T-helper 22 cell (primary cell): ENCODE measurements around the gene CYTH2.

Source experiments
- DNase-seq: peaks from one replicate; pipeline ENCODE4 v3.0.0-alpha.2; 2020; ENCODE audit warnings: low read depth

Gene CYTH2

GRCh38 chr19:48452289-48453190 lies 16.6 kb upstream of the CYTH2 start:
- no peak for DNase-seq

- no peak for DNase-seq
Measured at GRCh38 chr19:48454150-48454730, 14.9 kb upstream of the CYTH2 start.

DNA sequence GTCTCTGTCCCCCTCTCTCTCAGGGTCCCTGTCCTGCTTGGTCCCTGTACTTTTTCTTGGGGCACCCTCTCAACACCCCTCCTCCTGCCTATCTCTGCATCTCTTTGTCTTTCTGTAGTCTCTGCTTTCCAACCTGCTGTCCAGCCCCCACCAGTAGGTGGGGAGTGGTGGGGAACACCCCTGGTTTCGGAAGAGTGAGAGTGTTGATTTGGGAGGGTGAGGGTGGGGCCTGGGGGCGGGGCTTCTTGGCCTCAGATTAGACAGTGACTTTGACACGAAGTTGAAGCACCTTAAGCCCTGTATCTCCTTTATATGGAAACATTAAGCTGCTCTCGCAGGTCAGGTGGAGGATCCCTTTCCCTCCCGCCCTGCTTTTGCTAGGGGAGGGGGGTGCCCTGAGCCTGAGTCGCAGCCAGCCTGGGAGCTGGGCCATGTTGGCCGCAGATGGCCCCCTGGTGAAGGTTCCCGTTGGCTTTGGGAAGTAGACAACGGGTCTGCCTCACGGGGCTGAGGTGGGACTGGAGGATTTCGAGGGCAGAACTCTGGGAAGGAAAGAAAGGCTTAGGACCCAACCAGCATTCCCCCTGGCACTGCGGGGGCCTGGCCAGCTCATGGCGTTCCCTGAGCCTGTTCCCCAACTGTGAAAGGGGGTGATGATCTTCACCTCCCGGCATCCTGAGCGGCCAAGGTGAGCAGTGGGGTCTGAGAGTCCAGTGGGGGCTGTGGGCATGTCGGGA lies 13.8 kb upstream of the CYTH2 start, which contains the start of gene KCNJ14:
TSS of gene KCNJ14 (plus strand) at position 404 of the 737 bp plus-strand sequence. CDS start 6,151 bp downstream, outside the sequence.
- no peak for DNase-seq

GRCh38 chr19:48455908-48456562 lies 13.1 kb upstream of the CYTH2 start:
- no peak for DNase-seq

DNA sequence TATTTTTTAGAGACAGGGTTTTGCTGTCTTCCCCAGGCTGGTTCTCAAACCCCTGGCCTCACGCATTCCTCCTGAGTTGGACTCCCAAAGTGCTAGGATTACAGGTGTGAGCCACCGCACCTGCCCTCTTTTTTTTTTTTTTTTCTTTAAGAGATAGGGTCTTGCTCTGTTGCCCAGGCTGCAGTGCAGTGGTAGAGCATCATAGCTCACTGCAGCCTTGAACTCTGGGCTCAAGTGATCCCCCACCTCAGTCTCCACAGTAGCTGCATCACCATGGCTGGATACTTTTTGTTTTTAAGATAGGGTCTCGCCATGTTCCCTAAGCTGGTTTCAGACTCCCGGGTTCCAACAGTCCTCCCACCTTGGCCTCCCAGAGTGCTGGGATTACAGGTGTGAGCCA lies 12.3 kb upstream of the CYTH2 start:
- DNase-seq = no peak

GRCh38 chr19:48458016-48458415 lies 11.2 kb upstream of the CYTH2 start:
- no peak for DNase-seq

DNA sequence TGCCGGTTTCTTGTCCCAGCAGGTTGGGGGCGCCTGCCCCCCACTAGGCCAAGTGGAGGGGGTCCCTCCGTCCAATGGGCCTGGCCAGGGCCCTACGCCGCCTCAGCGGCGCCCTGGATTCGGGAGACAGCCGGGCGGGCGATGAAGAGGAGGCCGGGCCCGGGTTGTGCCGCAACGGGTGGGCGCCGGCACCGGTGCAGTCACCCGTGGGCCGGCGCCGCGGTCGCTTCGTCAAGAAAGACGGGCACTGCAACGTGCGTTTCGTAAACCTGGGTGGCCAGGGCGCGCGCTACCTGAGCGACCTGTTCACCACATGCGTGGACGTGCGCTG lies 7.6 kb upstream of the CYTH2 start:
- DNase-seq = no peak

GRCh38 chr19:48461982-48462655 lies 7.0 kb upstream of the CYTH2 start:
- no peak for DNase-seq

DNA sequence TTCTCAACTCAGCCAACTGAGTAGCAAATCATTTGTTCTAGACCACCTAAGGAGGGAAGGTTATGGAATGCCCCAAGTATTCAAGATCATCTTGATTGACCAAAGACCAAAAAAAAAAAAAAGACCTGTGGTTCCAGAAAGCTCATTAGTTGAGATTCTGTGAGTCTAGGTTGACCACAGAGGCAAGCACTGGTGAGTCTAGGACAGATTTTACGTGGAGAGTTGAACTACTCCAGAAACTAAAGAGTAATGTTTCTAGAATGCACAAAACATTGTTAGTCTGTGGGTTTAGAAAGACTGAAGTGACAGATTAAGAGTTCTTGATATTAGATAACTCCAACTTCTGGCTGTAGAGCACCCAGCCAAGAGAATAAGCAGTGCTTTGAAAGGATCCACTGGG lies 4.0 kb upstream of the CYTH2 start:
- DNase-seq = no peak

- no peak for DNase-seq
Measured at GRCh38 chr19:48466561-48467325, 2.4 kb upstream of the CYTH2 start.

DNA sequence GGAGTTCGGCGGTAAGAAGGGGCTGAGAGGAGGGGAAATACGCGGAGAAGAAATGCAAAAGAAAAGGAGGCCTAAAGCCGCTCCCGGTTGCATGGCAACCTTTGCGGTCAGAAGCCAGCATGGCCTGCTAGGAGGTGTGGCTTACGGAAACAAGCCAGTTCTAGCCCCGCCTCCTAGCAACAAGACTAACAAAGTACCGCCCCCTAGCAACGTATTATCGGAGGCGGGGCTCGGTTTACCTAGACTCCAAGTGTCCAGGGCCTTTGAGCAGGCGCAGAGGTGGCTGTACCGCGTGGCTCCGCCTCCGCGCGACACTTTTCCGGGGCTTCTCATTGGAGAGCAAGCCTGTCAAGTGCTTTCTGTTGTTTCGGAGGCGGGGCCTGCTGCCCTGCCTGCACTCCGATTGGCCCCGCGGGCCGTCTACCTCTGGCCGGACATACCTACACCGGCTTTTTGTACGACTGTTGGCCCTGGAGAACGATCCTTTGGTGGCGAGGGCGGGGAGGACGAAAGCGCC lies 339 bp upstream of the CYTH2 start:
- DNase-seq = peak; percentile 100

- DNase-seq = no peak
Measured at GRCh38 chr19:48469934-48470680, 938 bp downstream of the CYTH2 start.

- DNase-seq = no peak
Measured at GRCh38 chr19:48470856-48471255, 1.7 kb downstream of the CYTH2 start.

DNA sequence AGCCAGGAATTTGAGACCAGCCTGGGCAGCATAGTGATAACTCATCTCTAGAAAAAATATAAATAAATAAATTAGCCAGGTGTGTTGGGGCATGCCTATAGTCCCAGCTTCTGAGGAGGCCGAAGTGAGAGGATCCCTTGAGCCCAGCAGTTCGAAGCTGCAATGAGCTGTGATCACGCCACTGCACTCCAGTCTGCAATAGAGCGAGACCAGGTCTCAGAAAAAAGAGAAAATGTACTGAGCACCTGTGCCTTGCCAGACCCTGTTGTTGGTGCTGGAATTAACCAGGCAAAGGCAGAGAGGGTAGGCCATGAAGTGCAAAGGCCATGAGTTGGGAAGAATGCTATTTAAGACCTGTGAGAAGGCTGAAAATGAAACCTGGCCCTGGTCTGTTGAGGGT lies 2.7 kb downstream of the CYTH2 start:
- no peak for DNase-seq

DNA sequence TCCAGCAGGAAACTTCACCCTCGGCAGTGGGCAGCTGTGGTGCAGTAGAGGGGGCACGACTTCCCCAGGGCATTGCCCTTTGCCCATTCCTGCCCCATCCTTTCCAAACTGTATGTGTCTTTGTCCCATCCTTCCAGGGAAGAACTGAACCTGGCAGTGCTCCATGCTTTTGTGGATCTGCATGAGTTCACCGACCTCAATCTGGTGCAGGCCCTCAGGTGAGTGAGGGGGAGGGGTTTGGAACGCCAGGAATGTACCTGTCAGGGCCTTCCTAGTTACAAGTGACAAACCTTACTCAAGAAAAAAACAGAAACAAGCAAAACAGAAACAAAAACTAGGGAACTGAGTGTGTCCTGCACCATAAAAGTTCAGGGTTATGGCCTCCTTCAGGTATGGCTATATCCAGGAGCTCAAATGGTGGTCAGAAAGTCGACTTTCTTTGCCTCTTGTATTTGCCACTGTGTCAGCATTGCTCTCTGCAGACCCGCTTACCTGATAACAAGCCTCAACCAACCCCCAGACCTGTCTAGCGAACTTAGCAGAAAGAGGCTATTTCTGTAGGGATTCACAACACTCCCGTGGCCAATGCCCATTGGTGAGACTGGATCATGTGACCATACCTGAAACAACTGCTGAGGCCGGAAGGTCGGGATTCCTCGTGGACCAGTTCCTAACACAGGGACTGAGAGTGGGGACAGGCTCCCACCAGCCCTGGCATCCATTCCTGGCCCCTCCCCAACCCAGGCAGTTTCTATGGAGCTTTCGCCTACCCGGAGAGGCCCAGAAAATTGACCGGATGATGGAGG lies 4.2 kb downstream of the CYTH2 start:
- no peak for DNase-seq

DNA sequence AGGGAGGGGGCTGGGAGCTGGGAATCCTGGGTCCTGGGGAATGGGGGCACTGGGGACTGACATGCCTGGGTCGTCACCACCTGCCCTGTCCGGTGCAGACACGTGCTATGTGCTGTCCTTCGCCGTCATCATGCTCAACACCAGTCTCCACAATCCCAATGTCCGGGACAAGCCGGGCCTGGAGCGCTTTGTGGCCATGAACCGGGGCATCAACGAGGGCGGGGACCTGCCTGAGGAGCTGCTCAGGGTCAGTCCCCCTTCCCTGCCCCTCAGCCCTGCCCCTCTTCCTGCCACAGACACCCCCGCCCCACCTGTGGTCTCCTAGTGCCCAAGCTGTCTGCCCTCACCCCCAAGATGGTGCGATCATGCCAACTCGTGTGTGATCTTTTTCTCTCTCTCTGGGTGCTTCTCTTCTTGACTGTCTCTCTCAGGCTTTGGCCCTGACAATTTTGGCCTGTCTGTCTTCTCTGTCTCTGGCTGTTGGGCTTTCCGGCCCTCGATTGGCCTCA lies 5.0 kb downstream of the CYTH2 start:
- no peak for DNase-seq

GRCh38 chr19:48475369-48476068 lies 6.3 kb downstream of the CYTH2 start:
- no peak for DNase-seq

GRCh38 chr19:48476176-48476575 lies 7.0 kb downstream of the CYTH2 start:
- DNase-seq = no peak
